Right lobe of liver (tissue), 4 donors: Measurements from ENCODE around the gene PDE4B.

Experiments used
- CTCF ChIP-seq, 4 donors: fragments of 200-600 bp in 3 of 4; fragments of 450-650 bp in 1 of 4; IDR thresholded peaks; one replicate each; pipeline versions ENCODE4 v1.5.1 to v1.8.0; 2016 to 2022; ENCODE audit warnings: antibody characterized with exemption in 4 of 4, mild to moderate bottlenecking in 2 of 4
- POLR2A ChIP-seq: fragments of 450-650 bp; IDR thresholded peaks from one replicate; pipeline ENCODE4 v1.6.1; 2017; ENCODE audit warnings: antibody characterized with exemption, mild to moderate bottlenecking
- donor health status: DM: no; HTN: no; CAD: no.
- donor health status: DM: no; HTN: no; CAD: no.
- donor health status: DM: no; HTN: yes; CAD: no.

GRCh38 chr1:66346057-66346795 lies 553.5 kb downstream of the PDE4B start:
- TF ChIP-seq CTCF (IDR thresholded peaks at IDR 0.05) (no peak), POLR2A (no peak)
